Measurements from ENCODE around the gene RFX4. TPM values are rescaled to one million over a fixed set of nuclear protein-coding genes. Genes with fewer than 3 reads are reported as not detected.

RFX4 gene
- total and polyA plus RNA-seq, 2 of the 8 experiments (the other 6 are each of a cell fraction or from before 2014, with no cell fraction given): 0.06 TPM; not detected in 1

GRCh38 chr12:106670131-106670530 lies 87.3 kb downstream of the RFX4 start:
- H4K8ac ChIP-seq (ENCODE audit: extremely low read depth, insufficient read depth, low read length): no peak overlapping the region
- no peak overlapping the region for H4K5ac ChIP-seq (ENCODE audit: insufficient read length, low read depth, low read length)
- no peaks in the 10 kb centered on the region for H3K27me3 ChIP-seq (replicated peaks in 1 of 4; ENCODE audit: control insufficient read depth in 3 of 4, extremely low read depth in 1 of 4, insufficient read depth in 3 of 4, low read length in 3 of 4)
- H3K27ac ChIP-seq (ENCODE audit: low read depth, low read length): no peak overlapping the region
- no peak overlapping the region for H3K4me2 ChIP-seq (ENCODE audit: insufficient read depth in 1 of 2, low read depth in 2 of 2, low read length in 2 of 2)
- no peaks in the 10 kb centered on the region for H3K36me3 ChIP-seq (ENCODE audit: control insufficient read depth in 2 of 4, insufficient read depth in 4 of 4, low read length in 3 of 4)
- no peak for TF ChIP-seq CBX5 (IDR thresholded peaks at IDR 0.05; ENCODE audit: low read depth, low read length)
- TF ChIP-seq EP300 (IDR thresholded peaks at IDR 0.05; ENCODE audit: borderline replicate concordance in 1 of 2, low read depth in 2 of 2, low read length in 2 of 2): no peak
- no peak for TF ChIP-seq RAD21 (IDR thresholded peaks at IDR 0.05 in 1 of 2, conservative IDR thresholded peaks at IDR 0.05 in 1 of 2; ENCODE audit: low read depth in 2 of 2, low read length in 2 of 2)
- no peak for TF ChIP-seq SP1 (IDR thresholded peaks at IDR 0.05; ENCODE audit: low read depth, low read length)
- no peak for TF ChIP-seq PHF8 (conservative IDR thresholded peaks at IDR 0.05; ENCODE audit: low read depth, low read length)
- TF ChIP-seq EZH2 (IDR thresholded peaks at IDR 0.05; ENCODE audit: low read depth, low read length, severe bottlenecking): no peak
- no peak for TF ChIP-seq CHD1 (IDR thresholded peaks at IDR 0.05; ENCODE audit: low read depth, low read length)
- TF ChIP-seq ATF2 (IDR thresholded peaks at IDR 0.05; ENCODE audit: low read length): no peak
- no peak overlapping the region for H2BK120ac ChIP-seq (replicated peaks; ENCODE audit: low read depth, low read length)
- H2AFZ ChIP-seq (ENCODE audit: low read length): no peak overlapping the region
- FAIRE-seq (no peak), DNase-seq (ENCODE audit: low read depth in 1 of 2, low spot score in 2 of 2) (no peak)
- no peaks in the 10 kb centered on the region for H4K20me1 ChIP-seq (replicated peaks in 1 of 2; ENCODE audit: control insufficient read depth in 1 of 2, insufficient read depth in 2 of 2, low read length in 2 of 2)
- H3K9ac ChIP-seq (replicated peaks in 1 of 4; ENCODE audit: extremely low read depth in 1 of 4, low read depth in 3 of 4, low read length in 3 of 4): no peak overlapping the region
- H3K14ac ChIP-seq (ENCODE audit: insufficient read length): no peak overlapping the region
- H4K91ac ChIP-seq (replicated peaks; ENCODE audit: insufficient read length, low read length): no peak overlapping the region
- no peak overlapping the region for H2AK5ac ChIP-seq (ENCODE audit: low read depth, low read length)
- no peaks in the 10 kb centered on the region for H3K79me2 ChIP-seq (ENCODE audit: control insufficient read depth in 1 of 2, insufficient read depth in 2 of 2, low read length in 2 of 2)
- H2BK5ac ChIP-seq (ENCODE audit: low read depth, low read length): no peak overlapping the region
- no peak overlapping the region for H2BK20ac ChIP-seq (ENCODE audit: low read length)
- H3K79me1 ChIP-seq (ENCODE audit: low read depth, low read length): no peaks in the 10 kb centered on the region
- H3K4ac ChIP-seq (replicated peaks; ENCODE audit: insufficient read length, low read depth, low read length): no peak overlapping the region
- H3K56ac ChIP-seq (replicated peaks; ENCODE audit: insufficient read length, low read depth, low read length): no peak overlapping the region
- H3K23me2 ChIP-seq (ENCODE audit: low read depth, low read length): no peaks in the 10 kb centered on the region; the same call in 1 of the 2 replicates
- WGBS, 2 experiments (ENCODE audit: extremely low coverage in 1 of 2, insufficient coverage in 1 of 2, insufficient read length in 1 of 2, insufficient replicate concordance in 2 of 2, low coverage in 1 of 2, low lambda C conversion rate in 2 of 2, missing lambda C conversion rate in 1 of 2): 84% methylated on average over 3 of the region's 3 CpGs; no CpG with 5 or more reads in 1 of the 2 experiments
- no peak overlapping the region for H2BK12ac ChIP-seq (ENCODE audit: low read depth, low read length)
- ChIA-PET CTCF (ENCODE audit: partially characterized antibody) (interaction anchor here (1.4 kb wide), 1 partner anchor 10 kb away, joined by 3 read pairs; no protein-coding TSS in a partner anchor), POLR2A (ENCODE audit: partially characterized antibody) (no interaction called here)
- H3K4me3 ChIP-seq (ENCODE audit: extremely low read depth in 1 of 4, insufficient read depth in 2 of 4, low read depth in 3 of 4, low read length in 4 of 4): no peak overlapping the region
- no peak overlapping the region for H3K18ac ChIP-seq (ENCODE audit: extremely low read depth, low read length)
- no peaks in the 10 kb centered on the region for H3K9me3 ChIP-seq (ENCODE audit: insufficient read depth in 2 of 2, low read depth in 1 of 2, low read length in 1 of 2)
- H3K23ac ChIP-seq (ENCODE audit: insufficient read length): no peak overlapping the region
- peaks cover 0 to 7% (median 5%) of the 10 kb centered on the region in 4 experiments; a peak in 5 of 7 replicates for H3K4me1 ChIP-seq (replicated peaks in 1 of 4; ENCODE audit: control insufficient read depth in 3 of 4, insufficient read depth in 4 of 4, low read length in 3 of 4)
- no peak overlapping the region for H2BK15ac ChIP-seq (ENCODE audit: low read length)
